PC-9 (cell line): Measurements from ENCODE around the gene PLK4. TPM values are rescaled to one million over a fixed set of nuclear protein-coding genes. Genes with fewer than 3 reads are reported as not detected.

ENCODE experiments used
- BruUV-seq: library from RNA; stranded (reverse); fragments of 400-500 nt; replicated peaks from 2 replicates; lab custom pipeline; 2021; lab: Mats Ljungman, UMichigan
- CTCF ChIA-PET: fragments of 300-600 bp; sonication (Branson Sonifier 250); formaldehyde crosslinking; loops from one replicate; lab custom pipeline; 2022; ENCODE audit warnings: antibody characterized with exemption; lab: Charles Lee
- POLR2A ChIA-PET: fragments of 300-600 bp; sonication (Branson Sonifier 250); formaldehyde crosslinking; loops from one replicate; lab custom pipeline; 2022; ENCODE audit warnings: antibody characterized with exemption; ENCODE audit not compliant: unreplicated experiment; lab: Charles Lee
- DNase-seq, 2 experiments: peaks; one replicate each; pipeline versions ENCODE4 v3.0.0 to v3.0.0-alpha.2; 2015 to 2022; ENCODE audit warnings: mixed read lengths in 1 of 2
- H2AFZ ChIP-seq: fragments of 200-600 bp; sonication (generic); 2 replicates; pipeline ENCODE4 v1.8.1; 2017; ENCODE audit warnings: antibody characterized with exemption
- H3F3A ChIP-seq: fragments of 200-600 bp; sonication (generic); 2 replicates; pipeline ENCODE4 v1.8.1; 2017; ENCODE audit warnings: antibody characterized with exemption, mild to moderate bottlenecking, low read depth; ENCODE audit not compliant: insufficient read depth
- H3K27ac ChIP-seq: fragments of 200-600 bp; sonication (generic); 2 replicates; pipeline ENCODE4 v1.6.1; 2016; ENCODE audit warnings: mixed run types
- H3K27me3 ChIP-seq: fragments of 200-600 bp; sonication (generic); 2 replicates; pipeline ENCODE4 v1.6.1; 2016; ENCODE audit warnings: low read depth, mixed run types; ENCODE audit not compliant: insufficient read depth
- H3K36me3 ChIP-seq: fragments of 200-600 bp; sonication (generic); 2 replicates; pipeline ENCODE4 v1.6.1; 2016; ENCODE audit warnings: low read depth, mixed run types
- H3K4me1 ChIP-seq: fragments of 200-600 bp; sonication (generic); replicated peaks from 2 replicates; pipeline ENCODE4 v1.6.1; 2016; ENCODE audit warnings: mixed run types; ENCODE audit not compliant: insufficient read depth
- H3K4me2 ChIP-seq: fragments of 200-600 bp; sonication (generic); 2 replicates; pipeline ENCODE4 v1.6.1; 2017; ENCODE audit warnings: mixed run types
- H3K4me3 ChIP-seq: fragments of 200-600 bp; sonication (generic); 2 replicates; pipeline ENCODE4 v1.6.1; 2016; ENCODE audit warnings: mixed run types
- H3K79me2 ChIP-seq: fragments of 200-600 bp; sonication (generic); 2 replicates; pipeline ENCODE4 v1.6.1; 2017; ENCODE audit warnings: low read depth, mixed run types
- H3K9me2 ChIP-seq: fragments of 200-600 bp; sonication (generic); 2 replicates; pipeline ENCODE4 v1.8.1; 2017; ENCODE audit warnings: mild to moderate bottlenecking; ENCODE audit not compliant: insufficient read depth
- H3K9me3 ChIP-seq: fragments of 200-600 bp; sonication (generic); 2 replicates; pipeline ENCODE4 v1.8.1; 2016; ENCODE audit warnings: low read depth; ENCODE audit not compliant: insufficient read depth
- H4K20me1 ChIP-seq: fragments of 200-600 bp; sonication (generic); 2 replicates; pipeline ENCODE4 v1.8.1; 2017; ENCODE audit not compliant: insufficient read depth
- CTCF ChIP-seq: fragments of 200-600 bp; sonication (generic); conservative IDR thresholded peaks from 2 replicates; pipeline ENCODE4 v1.6.1; 2017; ENCODE audit warnings: mixed run types, antibody characterized with exemption, mild to moderate bottlenecking, moderate library complexity
- EZH2 ChIP-seq: fragments of 200-600 bp; sonication (generic); IDR thresholded peaks from 2 replicates; pipeline ENCODE4 v1.8.0; 2017; ENCODE audit warnings: antibody characterized with exemption, low read depth
- intact Hi-C: fragments of 100-400 bp; cut with micrococcal nuclease; formaldehyde crosslinking; loops from one replicate; pipeline ENCODE4 v1.10.0; 2022; ENCODE audit not compliant: unreplicated experiment
- total RNA-seq: library from RNA; stranded (reverse); gene quantifications from 2 replicates; pipeline ENCODE4 v1.2.3, GENCODE V29; 2021

PLK4 gene
- total RNA-seq, 1 experiment from 2014 or later: 25.7 TPM

GRCh38 chr4:127905029-127905428 is 24.3 kb downstream of the PLK4 start:
- intact Hi-C loops: no loop called here
- no TSS peak for BruUV-seq
- ChIA-PET POLR2A (no interaction called here), CTCF (no interaction called here)
- TF ChIP-seq EZH2 (no peak), CTCF (no peak)
- no peaks in the 10 kb centered on the region for H3F3A ChIP-seq
- DNase-seq: no peak
- no peaks in the 10 kb centered on the region for H3K9me2 ChIP-seq
- no peak overlapping the region for H3K27ac ChIP-seq
- H3K4me1 ChIP-seq: no peaks in the 10 kb centered on the region
- no peaks in the 10 kb centered on the region for H3K9me3 ChIP-seq
- no peak overlapping the region for H3K4me2 ChIP-seq
- H2AFZ ChIP-seq: no peak overlapping the region
- H3K36me3 ChIP-seq: no peaks in the 10 kb centered on the region
- H4K20me1 ChIP-seq: no peaks in the 10 kb centered on the region
- H3K4me3 ChIP-seq: no peak overlapping the region
- H3K27me3 ChIP-seq: no peaks in the 10 kb centered on the region
- no peaks in the 10 kb centered on the region for H3K79me2 ChIP-seq

DNA sequence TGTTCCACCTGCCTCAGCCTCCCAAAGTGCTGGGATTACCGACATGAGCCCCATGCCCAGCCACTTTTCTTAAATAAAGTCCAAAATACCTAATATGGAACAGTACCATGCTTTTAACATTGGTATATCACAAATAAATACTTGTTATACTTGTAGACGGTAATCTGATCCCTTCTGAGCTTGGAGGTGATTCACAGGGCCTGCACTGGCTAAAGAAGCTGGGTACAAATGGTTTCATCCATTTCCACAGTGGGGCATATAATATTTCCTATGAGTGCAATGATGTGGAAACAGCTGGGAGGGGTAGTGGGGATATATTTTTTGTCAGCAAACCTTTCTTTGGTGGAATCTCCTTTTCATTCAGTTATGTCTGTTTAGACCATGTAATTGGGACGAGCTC is 35.8 kb downstream of the PLK4 start:
- no peaks in the 10 kb centered on the region for H3K4me1 ChIP-seq

GRCh38 chr4:127917151-127917550 is 36.5 kb downstream of the PLK4 start:
- BruUV-seq: no TSS peak
- no peak for DNase-seq
- no peaks in the 10 kb centered on the region for H3K9me2 ChIP-seq
- H4K20me1 ChIP-seq: no peaks in the 10 kb centered on the region
- no peak overlapping the region for H3K27ac ChIP-seq
- H3K9me3 ChIP-seq: no peaks in the 10 kb centered on the region
- H3K4me1 ChIP-seq: no peaks in the 10 kb centered on the region
- no peak overlapping the region for H3K4me3 ChIP-seq
- no peak overlapping the region for H3K4me2 ChIP-seq
- TF ChIP-seq CTCF (no peak), EZH2 (no peak)
- POLR2A ChIA-PET: interaction anchor here (0.6 kb wide), 1 partner anchor 135 kb away, joined by 29 read pairs; the partner anchor contains the start of gene HSPA4L
- no peaks in the 10 kb centered on the region for H3K36me3 ChIP-seq
- CTCF ChIA-PET: no interaction called here
- H3K79me2 ChIP-seq: no peaks in the 10 kb centered on the region
- no peaks in the 10 kb centered on the region for H3K27me3 ChIP-seq
- no peaks in the 10 kb centered on the region for H3F3A ChIP-seq
- intact Hi-C loops: no loop called here
- H2AFZ ChIP-seq: no peak overlapping the region

More for the DNA sequence above, 35.8 kb downstream of the PLK4 start:
- Histone ChIP-seq H4K20me1 (no peaks in the 10 kb centered on the region), H3K27ac (no peak overlapping the region), H3K4me3 (no peak overlapping the region), H3K36me3 (no peaks in the 10 kb centered on the region), H3K27me3 (no peaks in the 10 kb centered on the region), H3F3A (no peaks in the 10 kb centered on the region), H3K4me2 (no peak overlapping the region), H3K79me2 (no peaks in the 10 kb centered on the region), H2AFZ (no peak overlapping the region), H3K9me3 (no peaks in the 10 kb centered on the region), H3K9me2 (no peaks in the 10 kb centered on the region)
- intact Hi-C loops: no loop called here
- TF ChIP-seq EZH2: no peak
- TF ChIP-seq CTCF: no peak
- ChIA-PET POLR2A (no interaction called here), CTCF (no interaction called here)
- BruUV-seq: no TSS peak
- no peak for DNase-seq
